HUES6 (cell line): ENCODE measurements around the gene KLHDC7A.

Source experiments
- H3K27ac ChIP-seq: 2 replicates; pipeline ENCODE4 v1.7.0; 2013; ENCODE audit warnings: low read depth, mild to moderate bottlenecking, low read length, inconsistent platforms
- H3K27me3 ChIP-seq: 2 replicates; pipeline ENCODE4 v1.6.1; 2013; ENCODE audit warnings: low read length; ENCODE audit not compliant: control insufficient read depth, insufficient read depth
- H3K36me3 ChIP-seq: 2 replicates; pipeline ENCODE4 v1.6.1; 2013; ENCODE audit warnings: low read length; ENCODE audit not compliant: control insufficient read depth, insufficient read depth
- H3K4me1 ChIP-seq: 2 replicates; pipeline ENCODE4 v1.6.1; 2013; ENCODE audit warnings: low read length; ENCODE audit not compliant: control insufficient read depth, insufficient read depth
- H3K4me3 ChIP-seq: 2 replicates; pipeline ENCODE4 v1.5.1; 2013; ENCODE audit warnings: low read depth, low read length
- H3K9ac ChIP-seq: one replicate; pipeline ENCODE4 v1.6.1; 2013; ENCODE audit warnings: mild to moderate bottlenecking, low read length
- H3K9me3 ChIP-seq: 2 replicates; pipeline ENCODE4 v1.6.1; 2013; ENCODE audit warnings: low read depth, low read length; ENCODE audit not compliant: control insufficient read depth, insufficient read depth

KLHDC7A gene

GRCh38 chr1:18486195-18486594 is 5.5 kb downstream of the KLHDC7A start:
- H3K9ac ChIP-seq: no peak overlapping the region
- peaks cover 14% of the 10 kb centered on the region for H3K36me3 ChIP-seq
- H3K27ac ChIP-seq: 0 out of 2 replicates have a peak overlapping the region, but pooled peaks have one; percentile 2
- H3K4me3 ChIP-seq: no peak overlapping the region
- no peaks in the 10 kb centered on the region for H3K27me3 ChIP-seq
- H3K9me3 ChIP-seq: peaks cover 8% of the 10 kb centered on the region
- H3K4me1 ChIP-seq: peaks cover 24% of the 10 kb centered on the region

GRCh38 chr1:18489417-18490143 is 8.8 kb downstream of the KLHDC7A start:
- H3K27me3 ChIP-seq: 0 out of 2 replicates have a peak, but pooled peaks cover 4% of the 10 kb centered on the region

DNA sequence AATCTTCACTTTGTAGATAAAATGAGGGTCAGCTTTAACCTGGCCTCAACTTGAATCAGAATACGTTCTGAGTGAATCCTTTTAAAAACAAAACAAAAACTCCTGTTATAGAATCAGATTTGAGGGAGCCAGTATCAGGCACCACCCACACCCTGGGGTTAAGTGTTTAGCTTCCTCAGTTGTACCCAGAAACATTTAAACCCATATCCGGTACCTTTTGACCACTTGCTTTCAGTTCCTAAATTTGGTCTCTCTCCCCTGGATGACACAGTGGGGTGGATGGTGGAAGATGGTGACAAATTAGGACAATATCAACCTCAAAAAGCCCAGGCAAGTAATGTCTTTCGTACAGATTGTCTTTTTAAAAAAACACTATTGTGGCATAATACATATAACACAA is 10.4 kb downstream of the KLHDC7A start:
- H3K27ac ChIP-seq: no peak overlapping the region
- H3K9me3 ChIP-seq: peaks cover 18% of the 10 kb centered on the region
- no peaks in the 10 kb centered on the region for H3K36me3 ChIP-seq
- no peak overlapping the region for H3K4me3 ChIP-seq
- H3K9ac ChIP-seq: no peak overlapping the region
- peaks cover 14% of the 10 kb centered on the region for H3K4me1 ChIP-seq
- 0 out of 2 replicates have a peak, but pooled peaks cover 4% of the 10 kb centered on the region for H3K27me3 ChIP-seq

More at GRCh38 chr1:18489417-18490143, 8.8 kb downstream of the KLHDC7A start:
- H3K36me3 ChIP-seq: peaks cover 3% of the 10 kb centered on the region; the same call in 1 of the 2 replicates
- H3K4me1 ChIP-seq: peaks cover 14% of the 10 kb centered on the region
- H3K9ac ChIP-seq: no peak overlapping the region
- H3K4me3 ChIP-seq: no peak overlapping the region
- H3K9me3 ChIP-seq: peaks cover 15% of the 10 kb centered on the region
- no peak overlapping the region for H3K27ac ChIP-seq

- no peak overlapping the region for H3K9ac ChIP-seq
- H3K27me3 ChIP-seq: 0 out of 2 replicates have a peak, but pooled peaks cover 4% of the 10 kb centered on the region
- no peaks in the 10 kb centered on the region for H3K4me1 ChIP-seq
- H3K4me3 ChIP-seq: no peak overlapping the region
- no peak overlapping the region for H3K27ac ChIP-seq
- H3K9me3 ChIP-seq: peaks cover 19% of the 10 kb centered on the region
- no peaks in the 10 kb centered on the region for H3K36me3 ChIP-seq
These were observed 13.6 kb downstream of the KLHDC7A start for GRCh38 chr1:18494304-18494703.

- H3K9ac ChIP-seq: no peak overlapping the region
- H3K9me3 ChIP-seq: peaks cover 12% of the 10 kb centered on the region; the same call in 1 of the 2 replicates
- H3K27me3 ChIP-seq: 0 out of 2 replicates have a peak, but pooled peaks cover 4% of the 10 kb centered on the region
- no peaks in the 10 kb centered on the region for H3K36me3 ChIP-seq
- H3K27ac ChIP-seq: no peak overlapping the region
- H3K4me3 ChIP-seq: no peak overlapping the region
- no peaks in the 10 kb centered on the region for H3K4me1 ChIP-seq
These were observed 14.9 kb downstream of the KLHDC7A start for GRCh38 chr1:18495635-18496034.

- H3K9me3 ChIP-seq: peaks cover 12% of the 10 kb centered on the region; the same call in 1 of the 2 replicates
- H3K4me1 ChIP-seq: no peaks in the 10 kb centered on the region
- H3K9ac ChIP-seq: no peak overlapping the region
- H3K27ac ChIP-seq: no peak overlapping the region
- H3K4me3 ChIP-seq: no peak overlapping the region
- H3K27me3 ChIP-seq: 0 out of 2 replicates have a peak, but pooled peaks cover 4% of the 10 kb centered on the region
- no peaks in the 10 kb centered on the region for H3K36me3 ChIP-seq
These were observed 15.3 kb downstream of the KLHDC7A start for GRCh38 chr1:18496056-18496455.

GRCh38 chr1:18496497-18497235 is 15.9 kb downstream of the KLHDC7A start:
- H3K4me1 ChIP-seq: no peaks in the 10 kb centered on the region
- peaks cover 12% of the 10 kb centered on the region; the same call in 1 of the 2 replicates for H3K9me3 ChIP-seq
- H3K9ac ChIP-seq: no peak overlapping the region
- H3K27me3 ChIP-seq: 0 out of 2 replicates have a peak, but pooled peaks cover 4% of the 10 kb centered on the region
- no peak overlapping the region for H3K4me3 ChIP-seq
- H3K27ac ChIP-seq: no peak overlapping the region
- no peaks in the 10 kb centered on the region for H3K36me3 ChIP-seq

DNA sequence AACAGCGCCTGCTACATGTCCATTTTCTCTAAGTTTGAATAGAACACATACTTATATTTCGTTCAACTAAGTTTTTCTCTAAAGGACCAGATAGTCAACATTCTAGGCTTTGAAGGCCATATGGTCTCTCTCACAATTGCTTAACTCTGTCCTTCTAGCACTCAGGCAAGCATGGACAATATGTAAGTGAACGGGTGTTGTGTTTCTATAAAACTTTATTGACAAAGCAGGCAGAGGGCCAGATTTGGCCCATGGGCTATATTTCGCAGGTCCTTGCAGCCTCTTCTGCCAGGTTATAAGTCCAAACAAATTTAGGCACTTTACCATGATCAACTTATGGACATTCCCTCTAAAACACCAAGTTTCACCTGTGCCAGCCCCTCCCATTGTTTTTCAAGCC is 21.1 kb downstream of the KLHDC7A start:
- no peaks in the 10 kb centered on the region for H3K27me3 ChIP-seq

DNA sequence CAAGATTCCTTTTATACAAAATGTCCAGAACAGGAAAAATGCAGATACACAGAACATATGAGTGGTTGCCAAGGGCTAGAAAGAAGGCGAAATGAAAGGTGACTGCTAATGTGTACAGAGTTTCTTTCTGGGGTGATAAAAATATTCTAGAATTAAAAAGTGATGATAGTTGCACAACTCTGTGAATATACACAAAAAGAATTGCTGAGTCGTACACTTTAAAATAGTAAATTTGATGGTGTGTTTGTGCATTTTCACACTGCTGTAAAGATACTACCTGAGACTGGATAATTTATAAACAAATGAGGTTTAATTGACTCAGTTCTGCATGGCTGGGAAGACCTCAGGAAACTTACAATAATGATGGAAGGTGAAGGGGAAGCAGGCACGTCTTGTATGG is 23.9 kb downstream of the KLHDC7A start:
- Histone ChIP-seq H3K9me3 (0 out of 2 replicates have a peak, but pooled peaks cover 6% of the 10 kb centered on the region), H3K4me1 (no peaks in the 10 kb centered on the region), H3K4me3 (no peak overlapping the region), H3K27ac (no peak overlapping the region), H3K9ac (no peak overlapping the region), H3K36me3 (no peaks in the 10 kb centered on the region), H3K27me3 (no peaks in the 10 kb centered on the region)

More for the DNA sequence above, 21.1 kb downstream of the KLHDC7A start:
- Histone ChIP-seq H3K9ac (no peak overlapping the region), H3K4me1 (no peaks in the 10 kb centered on the region), H3K36me3 (no peaks in the 10 kb centered on the region), H3K27ac (no peak overlapping the region), H3K9me3 (no peaks in the 10 kb centered on the region), H3K4me3 (no peak overlapping the region)

DNA sequence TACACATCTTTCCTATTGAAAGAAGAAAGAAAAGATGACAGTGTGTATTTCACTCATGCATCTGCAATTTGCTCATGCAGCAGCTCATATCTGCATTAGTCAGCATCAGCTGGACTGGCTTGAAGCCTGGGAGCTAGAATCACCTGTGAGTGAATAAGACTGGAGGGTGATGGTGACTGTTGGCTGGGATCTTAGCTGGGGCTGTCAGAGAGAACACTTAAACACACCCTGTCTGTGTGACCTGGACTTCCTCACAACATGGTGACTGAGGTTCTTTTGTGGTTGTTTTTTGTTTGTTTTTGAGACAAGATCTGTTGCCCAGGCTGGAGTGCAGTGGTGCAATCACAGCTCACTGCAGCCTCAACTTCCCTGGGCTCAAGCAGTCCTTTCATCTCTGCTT is 24.9 kb downstream of the KLHDC7A start:
- Histone ChIP-seq H3K27ac (no peak overlapping the region), H3K9me3 (0 out of 2 replicates have a peak, but pooled peaks cover 6% of the 10 kb centered on the region), H3K27me3 (no peaks in the 10 kb centered on the region), H3K4me1 (no peaks in the 10 kb centered on the region), H3K9ac (no peak overlapping the region), H3K36me3 (no peaks in the 10 kb centered on the region), H3K4me3 (no peak overlapping the region)

DNA sequence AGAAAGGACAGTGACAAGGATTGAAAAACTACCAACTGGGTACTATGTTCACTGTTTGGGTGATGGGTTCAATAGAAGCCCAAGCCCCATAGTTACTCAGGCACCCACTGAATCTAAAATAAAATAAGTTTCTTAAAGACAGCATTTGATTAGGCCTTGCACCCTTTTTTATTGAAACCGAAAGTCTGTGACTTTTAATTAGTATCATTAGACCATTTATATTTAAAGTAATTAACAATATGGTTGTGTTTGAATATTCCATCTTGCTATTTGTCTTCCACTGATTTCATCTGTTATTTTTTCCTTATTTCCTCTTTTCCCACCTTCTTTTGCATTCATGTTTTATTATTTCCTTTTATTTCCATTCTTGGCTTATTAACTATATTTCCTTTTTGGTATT is 27.4 kb downstream of the KLHDC7A start:
- Histone ChIP-seq H3K27ac (no peak overlapping the region), H3K4me1 (no peaks in the 10 kb centered on the region; the same call in 1 of the 2 replicates), H3K27me3 (no peaks in the 10 kb centered on the region), H3K9ac (no peak overlapping the region), H3K4me3 (no peak overlapping the region), H3K9me3 (0 out of 2 replicates have a peak, but pooled peaks cover 6% of the 10 kb centered on the region), H3K36me3 (no peaks in the 10 kb centered on the region)
